Common myeloid progenitor, CD34-positive (primary cell): ENCODE results near the gene SYNJ2.

Source experiments
- CTCF ChIA-PET: fragments of 350-600 bp; sonication (Branson Sonifier 250); formaldehyde crosslinking; loops from one replicate; lab custom pipeline; 2021; ENCODE audit warnings: antibody characterized with exemption; lab: Charles Lee
- POLR2A ChIA-PET: fragments of 350-600 bp; sonication (Branson Sonifier 250); formaldehyde crosslinking; loops from one replicate; lab custom pipeline; 2021; ENCODE audit warnings: antibody characterized with exemption; lab: Charles Lee
- DNase-seq, 3 donors: peaks; one replicate each; pipeline versions ENCODE4 v3.0.0 to v3.0.0-alpha.2; 2013
- H3K27ac ChIP-seq, 2 experiments: 1 replicate in 1 of 2; 2 replicates in 1 of 2; pipeline ENCODE4 v1.7.0; 2013; ENCODE audit warnings: inconsistent platforms in 2 of 2, low read length in 2 of 2, mild to moderate bottlenecking in 2 of 2, low read depth in 1 of 2, moderate library complexity in 1 of 2; ENCODE audit not compliant: severe bottlenecking in 2 of 2, insufficient read depth in 1 of 2, poor library complexity in 1 of 2
- H3K27me3 ChIP-seq, 5 experiments: replicated peaks in 2 of 5; 1 replicate in 3 of 5; 2 replicates in 2 of 5; pipeline versions ENCODE4 v1.6.1 to v1.7.0; 2013; ENCODE audit warnings: low read length in 4 of 5, mild to moderate bottlenecking in 2 of 5, moderate library complexity in 2 of 5, inconsistent platforms in 1 of 5; ENCODE audit not compliant: insufficient read depth in 5 of 5, control insufficient read depth in 4 of 5
- H3K36me3 ChIP-seq, 4 experiments: 1 replicate in 2 of 4; 2 replicates in 2 of 4; pipeline versions ENCODE4 v1.6.1 to v1.7.0; 2013; ENCODE audit warnings: low read length in 3 of 4, control low read depth in 1 of 4, mild to moderate bottlenecking in 1 of 4; ENCODE audit not compliant: control insufficient read depth in 4 of 4, insufficient read depth in 4 of 4
- H3K4me1 ChIP-seq, 4 experiments: 1 replicate in 3 of 4; 2 replicates in 1 of 4; pipeline versions ENCODE4 v1.6.1 to v1.7.1; 2013; ENCODE audit warnings: low read length in 3 of 4, mild to moderate bottlenecking in 3 of 4, control low read depth in 1 of 4, inconsistent platforms in 1 of 4, moderate library complexity in 1 of 4; ENCODE audit not compliant: control insufficient read depth in 4 of 4, insufficient read depth in 4 of 4; ENCODE audit errors: control extremely low read depth in 1 of 4
- H3K4me3 ChIP-seq, 7 experiments: 1 replicate in 4 of 7; 2 replicates in 3 of 7; pipeline versions ENCODE4 v1.5.1 to v1.7.0; 2013; ENCODE audit warnings: mild to moderate bottlenecking in 7 of 7, low read length in 6 of 7, moderate library complexity in 6 of 7, inconsistent platforms in 2 of 7, low read depth in 2 of 7, control low read depth in 1 of 7; ENCODE audit not compliant: insufficient read depth in 4 of 7, control insufficient read depth in 1 of 7; ENCODE audit errors: extremely low read depth in 1 of 7
- H3K9me3 ChIP-seq, 5 experiments: 1 replicate in 4 of 5; 2 replicates in 1 of 5; pipeline versions ENCODE4 v1.6.1 to v1.7.1; 2013; ENCODE audit warnings: low read length in 4 of 5, mild to moderate bottlenecking in 2 of 5, inconsistent platforms in 1 of 5, low read depth in 1 of 5, moderate library complexity in 1 of 5; ENCODE audit not compliant: control insufficient read depth in 4 of 5, insufficient read depth in 2 of 5; ENCODE audit errors: control extremely low read depth in 1 of 5
- WGBS: methylation state at CpG from one replicate; pipeline ENCODE4 v1.1.5; 2013; ENCODE audit not compliant: insufficient coverage; 5-methylcytosine and 5-hydroxymethylcytosine counted together

The SYNJ2 gene

DNA sequence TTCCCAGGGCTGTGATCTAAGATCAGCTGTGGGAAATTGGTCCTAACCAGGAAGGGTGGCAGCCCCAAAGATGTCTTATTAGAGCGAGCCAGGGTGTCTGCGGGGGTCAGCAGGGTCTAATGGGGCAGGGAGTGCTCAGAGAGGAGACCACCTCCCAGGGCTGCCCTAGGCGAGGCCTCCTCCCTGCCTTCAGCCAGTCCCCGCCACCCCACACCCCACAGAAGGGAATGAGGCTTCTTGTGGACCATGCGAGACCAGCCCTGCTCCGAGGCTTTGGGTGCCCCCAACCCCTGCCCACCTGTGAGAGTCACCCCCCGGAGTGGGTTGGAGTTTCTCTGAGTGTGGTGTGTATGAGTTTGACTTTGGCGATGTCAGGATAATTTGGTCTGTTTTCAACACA, 37.8 kb downstream of the SYNJ2 start:
- WGBS = 100% methylated on average over 7 of the region's 8 CpGs
- Histone ChIP-seq H3K27me3 (no peaks in the 10 kb centered on the region), H3K27ac (no peak overlapping the region), H3K4me3 (no peak overlapping the region), H3K4me1 (peaks cover 2 to 15% (median 6%) of the 10 kb centered on the region in 4 experiments), H3K36me3 (peaks cover 0 to 25% (median 19%) of the 10 kb centered on the region in 4 experiments), H3K9me3 (no peaks in the 10 kb centered on the region)
- DNase-seq = no peak
- ChIA-PET POLR2A (no interaction called here), CTCF (interaction anchor here (1.3 kb wide), 1 partner anchor 30 kb away, joined by 3 read pairs; no protein-coding TSS in a partner anchor)

DNA sequence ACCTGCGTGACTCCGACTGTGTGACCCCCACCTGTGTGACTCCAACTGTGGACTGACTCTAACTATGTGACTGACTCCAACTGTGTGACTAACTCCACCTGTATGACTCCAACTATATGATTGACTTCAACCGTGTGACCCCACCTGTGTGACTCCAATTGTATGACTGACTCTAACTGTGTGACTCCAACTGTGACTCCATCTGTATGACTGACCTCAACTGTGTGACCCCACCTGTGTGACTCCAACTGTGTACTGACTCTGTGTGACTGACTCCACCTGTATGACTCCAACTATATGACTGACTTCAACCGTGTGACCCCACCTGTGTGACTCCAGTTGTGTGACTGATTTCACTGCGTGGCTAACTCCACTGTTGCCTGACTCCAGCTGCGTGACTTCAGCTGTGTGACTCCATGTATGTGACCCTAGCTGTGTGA, 38.6 kb downstream of the SYNJ2 start:
- Histone ChIP-seq H3K9me3 (no peaks in the 10 kb centered on the region), H3K27me3 (no peaks in the 10 kb centered on the region), H3K4me3 (no peak overlapping the region), H3K4me1 (peaks cover 0 to 12% (median 4%) of the 10 kb centered on the region in 4 experiments), H3K36me3 (peaks cover 0 to 25% (median 19%) of the 10 kb centered on the region in 4 experiments), H3K27ac (no peak overlapping the region)
- no peak for DNase-seq
- POLR2A ChIA-PET = no interaction called here
- CTCF ChIA-PET = interaction anchor here (1.1 kb wide), 2 partner anchors 9 to 13 kb away, joined by 3 to 4 read pairs; no protein-coding TSS in a partner anchor
- 94% methylated on average over 6 of the region's 6 CpGs for WGBS

DNA sequence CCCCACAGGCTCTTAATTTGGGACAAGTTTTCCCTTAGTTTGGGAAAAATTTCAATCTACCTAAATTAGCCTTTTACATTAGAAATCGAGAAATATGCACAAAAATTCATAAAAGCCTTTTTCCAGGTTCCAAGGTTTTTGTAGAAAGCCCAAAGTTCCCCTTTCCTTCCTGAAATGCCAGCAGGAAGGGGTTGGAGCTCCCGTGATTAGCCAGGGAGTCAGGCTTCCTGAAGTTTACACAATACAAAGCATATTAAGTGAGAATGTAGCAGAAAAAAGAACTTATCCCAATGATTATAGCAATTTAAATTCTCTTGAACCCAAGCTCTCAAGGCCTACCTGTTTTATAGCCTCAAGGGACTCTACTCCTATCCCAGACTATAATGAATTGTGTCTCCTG, 39.1 kb downstream of the SYNJ2 start:
- ChIA-PET CTCF (interaction anchor here (0.7 to 1.1 kb wide), 3 partner anchors 9 to 25 kb away, joined by 3 to 4 read pairs (median 3); no protein-coding TSS in a partner anchor), POLR2A (no interaction called here)
- Histone ChIP-seq H3K36me3 (peaks cover 0 to 25% (median 19%) of the 10 kb centered on the region in 4 experiments), H3K27ac (no peak overlapping the region), H3K4me3 (no peak overlapping the region), H3K4me1 (peaks cover 2 to 16% (median 6%) of the 10 kb centered on the region in 4 experiments), H3K9me3 (no peaks in the 10 kb centered on the region), H3K27me3 (no peaks in the 10 kb centered on the region)
- WGBS = 100% methylated on average over 1 of the region's 2 CpGs
- no peak for DNase-seq

DNA sequence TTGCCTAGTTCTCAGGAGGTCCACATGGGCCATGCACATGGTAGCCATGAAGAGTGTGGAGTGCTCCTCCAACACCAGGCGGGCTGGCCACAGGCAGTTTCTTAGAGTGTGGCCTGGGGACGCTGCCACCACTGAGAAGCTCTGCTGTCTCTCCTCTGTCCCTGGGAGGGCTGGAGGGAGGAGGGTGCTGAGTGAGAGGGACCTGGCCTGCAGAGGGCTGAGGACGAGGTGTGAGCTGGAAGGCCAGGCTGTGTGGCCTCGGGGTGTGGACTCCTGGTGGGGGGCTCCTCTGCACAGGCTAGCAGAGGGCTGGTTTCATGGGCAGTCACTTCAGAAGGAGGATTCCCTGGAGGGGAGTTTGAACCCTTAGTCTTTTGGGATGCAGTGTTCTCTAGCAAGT, 39.7 kb downstream of the SYNJ2 start:
- no peak overlapping the region for H3K27ac ChIP-seq
- H3K9me3 ChIP-seq = no peaks in the 10 kb centered on the region
- ChIA-PET CTCF (interaction anchor here (0.7 to 2.0 kb wide), 7 partner anchors 10 to 51 kb away, joined by 3 to 6 read pairs (median 4); no protein-coding TSS in a partner anchor), POLR2A (no interaction called here)
- peaks cover 0 to 25% (median 19%) of the 10 kb centered on the region in 4 experiments for H3K36me3 ChIP-seq
- WGBS = 100% methylated on average over 4 of the region's 4 CpGs
- no peak for DNase-seq
- peaks cover 4 to 21% (median 12%) of the 10 kb centered on the region in 4 experiments for H3K4me1 ChIP-seq
- H3K4me3 ChIP-seq = no peak overlapping the region
- H3K27me3 ChIP-seq = no peaks in the 10 kb centered on the region

DNA sequence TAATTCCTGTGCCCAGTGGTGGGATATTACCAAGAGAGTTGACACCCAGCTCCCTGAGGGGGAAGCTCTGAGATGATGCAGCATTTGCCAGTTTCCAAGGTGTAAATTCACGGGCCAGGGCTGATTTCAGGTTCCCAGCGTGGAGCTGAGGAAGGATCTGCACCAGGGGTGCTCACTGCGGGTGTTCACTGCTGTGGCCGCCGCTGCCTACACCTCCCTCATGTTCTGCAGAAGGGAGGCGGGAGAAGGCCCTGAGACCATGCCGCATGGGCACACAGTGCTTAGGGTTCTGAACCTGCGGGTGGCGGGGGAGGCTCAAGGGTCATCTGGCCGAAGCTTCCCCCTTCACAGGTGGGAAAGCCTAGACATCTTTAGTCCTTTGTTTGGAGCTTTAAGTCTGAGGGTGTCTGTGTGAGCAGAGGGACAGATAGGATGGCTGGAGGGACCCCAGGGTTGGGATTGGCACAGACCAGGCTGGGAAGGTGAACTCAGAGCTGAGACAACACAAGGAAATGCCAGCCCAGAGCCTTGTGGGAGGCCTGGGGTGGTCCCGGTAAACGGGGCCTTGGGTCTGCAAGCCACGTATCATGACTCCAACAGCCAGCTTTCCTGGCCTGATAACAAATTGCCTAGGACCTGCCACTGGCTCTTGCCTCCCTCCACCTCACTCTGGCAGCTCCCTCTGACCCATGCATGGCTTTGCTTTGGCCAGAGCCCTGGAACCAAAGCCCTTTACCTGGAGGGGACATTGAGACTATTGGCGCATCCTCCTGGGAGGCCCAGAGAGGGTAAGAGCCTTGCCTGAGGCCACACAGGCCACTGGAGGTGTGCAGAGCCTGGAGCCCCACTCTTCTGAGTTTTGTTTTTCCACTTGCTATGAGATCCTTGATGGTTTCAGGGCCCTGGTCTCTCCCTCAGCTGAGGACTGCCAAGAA, 40.4 kb downstream of the SYNJ2 start:
- ChIA-PET CTCF (interaction anchor here (0.8 to 2.0 kb wide), 6 partner anchors 9 to 50 kb away, joined by 3 to 6 read pairs (median 4); no protein-coding TSS in a partner anchor), POLR2A (no interaction called here)
- WGBS = 93% methylated on average over 12 of the region's 14 CpGs
- Histone ChIP-seq H3K27ac (no peak overlapping the region), H3K4me1 (peaks cover 4 to 29% (median 19%) of the 10 kb centered on the region in 4 experiments), H3K36me3 (peaks cover 0 to 25% (median 19%) of the 10 kb centered on the region in 4 experiments), H3K4me3 (no peak overlapping the region), H3K27me3 (no peaks in the 10 kb centered on the region), H3K9me3 (no peaks in the 10 kb centered on the region)
- no peak for DNase-seq

DNA sequence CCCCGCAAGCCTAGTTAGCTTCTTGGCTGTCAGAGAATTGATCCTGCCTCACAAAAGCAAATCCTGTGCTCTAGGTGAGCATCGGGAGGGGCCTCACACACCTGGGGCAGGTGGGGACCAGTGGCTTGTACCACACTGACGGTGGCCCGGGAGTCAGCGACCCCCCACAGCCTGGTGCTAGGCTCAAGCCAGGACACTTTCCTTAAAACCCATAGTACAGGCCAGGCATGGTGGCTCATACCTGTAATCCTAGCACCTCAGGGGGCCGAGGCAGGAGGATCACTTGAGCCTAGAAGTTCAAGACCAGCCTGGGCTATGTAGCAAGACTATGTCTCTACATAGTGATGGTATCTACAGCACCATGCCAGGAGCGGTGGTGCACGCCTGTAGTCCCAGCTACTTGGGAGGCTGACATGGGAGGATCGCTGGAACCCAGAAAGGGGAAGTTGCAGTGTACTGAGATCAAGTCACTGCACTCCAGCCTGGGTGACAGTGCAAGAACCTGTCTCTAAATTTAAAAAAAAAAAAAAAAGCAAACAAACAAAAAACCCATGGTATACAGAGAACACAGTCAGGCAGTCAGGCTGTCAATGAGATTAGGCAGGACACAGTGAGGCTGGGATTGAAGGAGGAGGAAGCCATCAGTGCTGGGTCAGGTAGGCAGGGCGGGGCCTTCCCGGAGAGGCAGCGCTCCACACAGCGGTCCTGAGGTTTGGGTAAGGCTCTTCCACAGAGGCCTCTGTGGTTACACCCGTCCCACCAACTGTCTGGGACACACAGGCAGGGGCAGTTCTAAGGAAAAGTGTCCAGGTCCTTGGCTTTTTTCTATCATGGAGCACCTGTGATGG, 41.3 kb downstream of the SYNJ2 start:
- no peaks in the 10 kb centered on the region for H3K9me3 ChIP-seq
- ChIA-PET CTCF (interaction anchor here (1.1 to 2.0 kb wide), 5 partner anchors 9 to 49 kb away, joined by 3 to 6 read pairs (median 5); no protein-coding TSS in a partner anchor), POLR2A (no interaction called here)
- H3K4me3 ChIP-seq = no peak overlapping the region
- peak in 2 of 3 donors; percentile 36 to 37 for DNase-seq
- peaks cover 4 to 33% (median 27%) of the 10 kb centered on the region in 4 experiments for H3K4me1 ChIP-seq
- no peaks in the 10 kb centered on the region for H3K27me3 ChIP-seq
- 95% methylated on average over 14 of the region's 14 CpGs for WGBS
- H3K36me3 ChIP-seq = peaks cover 0 to 25% (median 18%) of the 10 kb centered on the region in 4 experiments
- no peak overlapping the region for H3K27ac ChIP-seq
